ENCODE measurements around the gene FKBP15.
"Not testable (repeated sequence)": the region's sequence is repeated elsewhere in the genome, so short reads cannot be mapped to it uniquely, and the experiment has no call there.

FKBP15 gene

GRCh38 chr9:113249661-113250060 lies 28.6 kb upstream of the FKBP15 start:
- not testable (repeated sequence) for H3K27me3 ChIP-seq (ENCODE audit: control insufficient read depth, insufficient read depth, low read length); H3K9me3 ChIP-seq (replicated peaks; ENCODE audit: low read length); H3K9ac ChIP-seq (ENCODE audit: low read depth, low read length); H3K4me1 ChIP-seq (ENCODE audit: control insufficient read depth, insufficient read depth, low read length); H3K4me2 ChIP-seq (ENCODE audit: low read length); H3K4me3 ChIP-seq (ENCODE audit: low read length); H3K36me3 ChIP-seq (ENCODE audit: insufficient read depth, low read length)

DNA sequence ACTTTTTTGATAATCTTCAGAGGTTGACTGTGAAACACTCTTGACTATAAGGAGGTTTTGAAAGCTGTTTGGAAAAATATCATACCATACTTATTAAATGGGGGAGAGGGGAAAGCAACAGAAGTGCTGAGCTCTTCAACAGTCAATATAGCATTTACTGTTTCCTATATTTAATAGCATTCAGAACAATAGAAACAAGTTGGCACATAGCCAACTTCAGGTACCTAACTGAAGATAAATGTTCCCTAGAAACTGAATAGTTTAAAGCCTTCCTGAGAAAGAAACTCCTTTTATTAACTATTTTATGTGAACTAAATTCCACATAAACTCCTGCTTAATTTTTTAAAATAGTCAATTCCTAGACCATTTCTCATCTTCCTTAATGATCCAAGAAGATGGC lies 26.6 kb upstream of the FKBP15 start:
- no peaks in the 10 kb centered on the region for H3K4me1 ChIP-seq (ENCODE audit: control insufficient read depth, insufficient read depth, low read length)
- no peak overlapping the region for H3K4me2 ChIP-seq (ENCODE audit: low read length)
- no peaks in the 10 kb centered on the region for H3K9me3 ChIP-seq (replicated peaks; ENCODE audit: low read length)
- no peaks in the 10 kb centered on the region for H3K27me3 ChIP-seq (ENCODE audit: control insufficient read depth, insufficient read depth, low read length)
- H3K4me3 ChIP-seq (ENCODE audit: low read length) = no peak overlapping the region
- H3K9ac ChIP-seq (ENCODE audit: low read depth, low read length) = no peak overlapping the region
- H3K36me3 ChIP-seq (ENCODE audit: insufficient read depth, low read length) = no peaks in the 10 kb centered on the region

DNA sequence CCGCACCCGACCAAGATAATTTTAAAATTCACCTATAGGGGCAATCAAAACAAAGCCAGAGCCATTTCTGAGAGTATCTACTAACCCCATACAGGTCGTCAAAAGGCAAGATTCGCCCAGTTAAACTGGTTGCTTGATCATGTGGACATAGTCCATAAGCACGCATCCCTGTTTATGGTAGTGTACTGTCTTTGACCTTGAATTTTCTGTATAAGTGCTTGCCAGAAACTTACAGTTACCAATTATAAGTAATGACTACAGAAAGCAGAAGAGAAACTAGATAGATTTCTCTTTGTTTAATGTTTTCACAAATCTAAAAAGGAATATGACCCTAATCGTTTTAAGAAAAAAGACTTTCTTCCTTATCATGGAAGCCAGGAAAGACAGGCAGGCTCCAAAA lies 25.9 kb upstream of the FKBP15 start:
- H3K9me3 ChIP-seq (replicated peaks; ENCODE audit: low read length) = no peaks in the 10 kb centered on the region

GRCh38 chr9:113245894-113246293 lies 24.8 kb upstream of the FKBP15 start:
- H3K36me3 ChIP-seq (ENCODE audit: insufficient read depth, low read length) = no peaks in the 10 kb centered on the region
- no peak overlapping the region for H3K9ac ChIP-seq (ENCODE audit: low read depth, low read length)
- no peaks in the 10 kb centered on the region for H3K4me1 ChIP-seq (ENCODE audit: control insufficient read depth, insufficient read depth, low read length)
- no peak overlapping the region for H3K4me2 ChIP-seq (ENCODE audit: low read length)
- H3K27me3 ChIP-seq (ENCODE audit: control insufficient read depth, insufficient read depth, low read length) = no peaks in the 10 kb centered on the region
- H3K9me3 ChIP-seq (replicated peaks; ENCODE audit: low read length) = no peaks in the 10 kb centered on the region
- H3K4me3 ChIP-seq (ENCODE audit: low read length) = no peak overlapping the region

More for the DNA sequence above, 25.9 kb upstream of the FKBP15 start:
- Histone ChIP-seq H3K9ac (ENCODE audit: low read depth, low read length) (no peak overlapping the region), H3K36me3 (ENCODE audit: insufficient read depth, low read length) (no peaks in the 10 kb centered on the region), H3K4me1 (ENCODE audit: control insufficient read depth, insufficient read depth, low read length) (no peaks in the 10 kb centered on the region), H3K4me2 (ENCODE audit: low read length) (no peak overlapping the region), H3K4me3 (ENCODE audit: low read length) (no peak overlapping the region), H3K27me3 (ENCODE audit: control insufficient read depth, insufficient read depth, low read length) (no peaks in the 10 kb centered on the region)

GRCh38 chr9:113244556-113244955 lies 23.5 kb upstream of the FKBP15 start:
- H3K4me2 ChIP-seq (ENCODE audit: low read length) = no peak overlapping the region
- H3K9ac ChIP-seq (ENCODE audit: low read depth, low read length) = no peak overlapping the region
- H3K4me3 ChIP-seq (ENCODE audit: low read length) = no peak overlapping the region
- no peaks in the 10 kb centered on the region for H3K27me3 ChIP-seq (ENCODE audit: control insufficient read depth, insufficient read depth, low read length)
- no peaks in the 10 kb centered on the region for H3K9me3 ChIP-seq (replicated peaks; ENCODE audit: low read length)
- no peaks in the 10 kb centered on the region for H3K36me3 ChIP-seq (ENCODE audit: insufficient read depth, low read length)
- no peaks in the 10 kb centered on the region for H3K4me1 ChIP-seq (ENCODE audit: control insufficient read depth, insufficient read depth, low read length)

GRCh38 chr9:113241161-113241560 lies 20.1 kb upstream of the FKBP15 start:
- Histone ChIP-seq H3K4me1 (ENCODE audit: control insufficient read depth, insufficient read depth, low read length) (no peaks in the 10 kb centered on the region), H3K4me3 (ENCODE audit: low read length) (no peak overlapping the region), H3K9me3 (replicated peaks; ENCODE audit: low read length) (no peaks in the 10 kb centered on the region), H3K36me3 (ENCODE audit: insufficient read depth, low read length) (no peaks in the 10 kb centered on the region), H3K9ac (ENCODE audit: low read depth, low read length) (no peak overlapping the region), H3K4me2 (ENCODE audit: low read length) (no peak overlapping the region), H3K27me3 (ENCODE audit: control insufficient read depth, insufficient read depth, low read length) (no peaks in the 10 kb centered on the region)

- Histone ChIP-seq H3K27me3 (ENCODE audit: control insufficient read depth, insufficient read depth, low read length) (no peaks in the 10 kb centered on the region), H3K9me3 (replicated peaks; ENCODE audit: low read length) (no peaks in the 10 kb centered on the region), H3K4me2 (ENCODE audit: low read length) (no peak overlapping the region), H3K4me1 (ENCODE audit: control insufficient read depth, insufficient read depth, low read length) (no peaks in the 10 kb centered on the region), H3K9ac (ENCODE audit: low read depth, low read length) (no peak overlapping the region), H3K4me3 (ENCODE audit: low read length) (no peak overlapping the region), H3K36me3 (ENCODE audit: insufficient read depth, low read length) (no peaks in the 10 kb centered on the region)
Observed at GRCh38 chr9:113238859-113239232, 17.8 kb upstream of the FKBP15 start.

DNA sequence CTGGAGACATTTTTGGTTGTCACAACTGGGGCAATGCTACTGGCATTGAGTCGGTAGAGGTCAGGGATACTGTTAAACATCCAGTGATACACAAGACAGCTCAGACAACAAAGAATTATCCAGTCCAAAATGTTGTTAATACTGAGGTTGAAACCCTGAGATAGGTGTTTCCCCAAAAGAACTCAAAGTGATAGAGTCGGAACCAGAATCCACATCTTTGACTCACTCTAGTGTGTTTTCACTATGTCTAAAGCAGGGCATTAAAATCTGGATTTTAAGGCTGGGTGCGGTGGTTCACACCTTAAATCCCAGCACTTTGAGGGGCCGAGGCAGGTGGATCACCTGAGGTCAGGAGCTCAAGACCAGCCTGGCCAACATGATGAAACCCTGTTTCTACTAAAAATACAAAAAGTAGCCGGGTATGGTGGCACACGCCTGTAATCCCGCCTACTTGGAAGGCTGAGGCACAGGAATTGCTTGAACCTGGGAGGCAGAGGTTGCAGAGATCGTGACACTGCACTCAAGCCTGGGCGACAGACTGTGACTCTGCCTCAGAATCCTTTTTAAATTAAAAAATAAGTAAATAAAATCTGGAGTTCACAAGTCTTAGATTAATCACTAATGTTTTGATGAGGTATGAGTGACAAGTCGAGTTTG lies 17.3 kb upstream of the FKBP15 start:
- no peaks in the 10 kb centered on the region for H3K9me3 ChIP-seq (replicated peaks; ENCODE audit: low read length)

DNA sequence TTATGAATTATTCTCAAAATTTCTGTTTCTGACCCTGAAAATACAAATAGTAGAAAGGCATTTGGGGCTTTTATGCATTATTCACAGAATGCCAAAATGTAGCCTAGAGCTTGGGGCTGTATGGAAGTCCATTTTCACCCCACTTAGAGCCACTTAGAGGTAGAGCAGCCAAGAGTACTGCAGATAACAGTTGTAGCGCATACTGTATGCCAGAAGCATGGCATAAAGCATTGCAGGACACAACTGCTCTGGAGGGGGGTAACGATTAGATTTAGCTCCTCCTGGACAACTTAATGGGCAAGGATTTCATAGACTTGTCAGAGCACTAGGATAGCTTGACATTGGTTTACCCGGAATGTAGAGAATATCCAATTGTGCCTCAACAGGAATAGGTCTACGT lies 15.9 kb upstream of the FKBP15 start:
- Histone ChIP-seq H3K4me2 (ENCODE audit: low read length) (no peak overlapping the region), H3K36me3 (ENCODE audit: insufficient read depth, low read length) (no peaks in the 10 kb centered on the region), H3K4me3 (ENCODE audit: low read length) (no peak overlapping the region), H3K9me3 (replicated peaks; ENCODE audit: low read length) (no peaks in the 10 kb centered on the region), H3K4me1 (ENCODE audit: control insufficient read depth, insufficient read depth, low read length) (no peaks in the 10 kb centered on the region), H3K9ac (ENCODE audit: low read depth, low read length) (no peak overlapping the region), H3K27me3 (ENCODE audit: control insufficient read depth, insufficient read depth, low read length) (no peaks in the 10 kb centered on the region)

More for the DNA sequence above, 17.3 kb upstream of the FKBP15 start:
- H3K9ac ChIP-seq (ENCODE audit: low read depth, low read length) = no peak overlapping the region
- no peaks in the 10 kb centered on the region for H3K27me3 ChIP-seq (ENCODE audit: control insufficient read depth, insufficient read depth, low read length)
- no peak overlapping the region for H3K4me2 ChIP-seq (ENCODE audit: low read length)
- H3K4me3 ChIP-seq (ENCODE audit: low read length) = no peak overlapping the region
- no peaks in the 10 kb centered on the region for H3K36me3 ChIP-seq (ENCODE audit: insufficient read depth, low read length)
- no peaks in the 10 kb centered on the region for H3K4me1 ChIP-seq (ENCODE audit: control insufficient read depth, insufficient read depth, low read length)

GRCh38 chr9:113235701-113236255 lies 14.7 kb upstream of the FKBP15 start:
- not testable (repeated sequence) for H3K4me1 ChIP-seq (ENCODE audit: control insufficient read depth, insufficient read depth, low read length); H3K4me2 ChIP-seq (ENCODE audit: low read length); H3K27me3 ChIP-seq (ENCODE audit: control insufficient read depth, insufficient read depth, low read length); H3K9ac ChIP-seq (ENCODE audit: low read depth, low read length); H3K9me3 ChIP-seq (replicated peaks; ENCODE audit: low read length); H3K36me3 ChIP-seq (ENCODE audit: insufficient read depth, low read length); H3K4me3 ChIP-seq (ENCODE audit: low read length)

- peaks cover 6% of the 10 kb centered on the region for H3K36me3 ChIP-seq (ENCODE audit: insufficient read depth, low read length)
Observed at GRCh38 chr9:113231701-113232100, 10.6 kb upstream of the FKBP15 start.

DNA sequence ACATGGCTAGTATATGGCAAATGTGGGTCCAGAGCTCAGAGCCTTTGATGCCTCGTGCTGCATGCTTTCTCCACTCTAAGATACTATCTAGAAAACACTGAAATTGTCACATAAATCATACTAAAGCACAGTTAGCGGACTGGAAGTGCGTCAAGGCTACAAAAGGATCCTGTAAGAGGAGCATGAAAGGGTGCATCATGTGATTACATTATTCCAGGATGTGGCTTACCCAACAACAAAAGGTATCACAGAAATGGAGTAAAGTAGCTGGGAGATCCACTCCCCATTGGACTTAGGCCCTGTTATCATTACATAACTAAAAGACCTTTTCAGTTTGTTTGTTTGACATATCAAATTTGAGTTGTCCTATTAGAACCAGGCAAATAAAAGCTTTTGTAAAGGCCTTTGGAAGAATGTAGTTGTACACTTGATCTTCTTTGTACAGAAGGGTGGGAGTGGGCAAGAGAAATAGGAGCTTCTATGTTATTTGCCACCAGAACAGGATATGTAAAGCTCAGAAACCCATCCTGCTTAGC lies 7.1 kb upstream of the FKBP15 start:
- no peak overlapping the region for H3K9ac ChIP-seq (ENCODE audit: low read depth, low read length)
- no peaks in the 10 kb centered on the region for H3K27me3 ChIP-seq (ENCODE audit: control insufficient read depth, insufficient read depth, low read length)
- no peak overlapping the region for H3K4me3 ChIP-seq (ENCODE audit: low read length)
- no peaks in the 10 kb centered on the region for H3K9me3 ChIP-seq (replicated peaks; ENCODE audit: low read length)
- H3K4me2 ChIP-seq (ENCODE audit: low read length) = no peak overlapping the region
- peaks cover 10% of the 10 kb centered on the region for H3K4me1 ChIP-seq (ENCODE audit: control insufficient read depth, insufficient read depth, low read length)
- peaks cover 6% of the 10 kb centered on the region for H3K36me3 ChIP-seq (ENCODE audit: insufficient read depth, low read length)

More at GRCh38 chr9:113231701-113232100, 10.6 kb upstream of the FKBP15 start:
- H3K9me3 ChIP-seq (replicated peaks; ENCODE audit: low read length) = no peaks in the 10 kb centered on the region
- H3K9ac ChIP-seq (ENCODE audit: low read depth, low read length) = no peak overlapping the region
- no peaks in the 10 kb centered on the region for H3K4me1 ChIP-seq (ENCODE audit: control insufficient read depth, insufficient read depth, low read length)
- no peak overlapping the region for H3K4me3 ChIP-seq (ENCODE audit: low read length)
- H3K4me2 ChIP-seq (ENCODE audit: low read length) = no peak overlapping the region
- no peaks in the 10 kb centered on the region for H3K27me3 ChIP-seq (ENCODE audit: control insufficient read depth, insufficient read depth, low read length)
